ENCODE data around the gene CD37. TPM values are rescaled to one million over a fixed set of nuclear protein-coding genes. Genes with fewer than 3 reads are reported as not detected.
A peak's percentile ranks its signal among the peaks of the same experiment; 100 is the strongest.

The CD37 gene
- total and polyA plus RNA-seq, 7 experiments from 2014 or later = 192 to 416 (median 330) TPM

GRCh38 chr19:49361438-49362047 is 26.3 kb downstream of the CD37 start:
- H3K4me3 Mint-ChIP-seq = peak overlapping the region in 8 of 10 donors; percentile 8 to 75 (median 52)
- H3K27me3 ChIP-seq (ENCODE audit: control insufficient read depth in 2 of 2, insufficient read depth in 2 of 2, low read length in 2 of 2) = peaks cover 5 to 18% of the 10 kb centered on the region in 2 donors
- ChIA-PET CTCF (no interaction called here), POLR2A (no interaction called here)
- peaks cover 0 to 43% (median 14%) of the 10 kb centered on the region in 5 donors for H3K27me3 Mint-ChIP-seq
- no peaks in the 10 kb centered on the region for H3K36me3 Mint-ChIP-seq
- H3K4me3 ChIP-seq (ENCODE audit: low read length) = no peak overlapping the region
- DNase-seq (peak in 1 of 9 donors; percentile 27), ATAC-seq (no peak)
- H3K4me1 Mint-ChIP-seq = peaks cover 5 to 25% (median 16%) of the 10 kb centered on the region in 7 donors
- H3K4me1 ChIP-seq (ENCODE audit: control insufficient read depth in 2 of 2, insufficient read depth in 2 of 2, low read length in 2 of 2) = peaks cover 11 to 28% of the 10 kb centered on the region in 2 donors
- H3K27ac ChIP-seq (ENCODE audit: low read depth, low read length) = no peak overlapping the region
- H3K27ac Mint-ChIP-seq = peak overlapping the region in 4 of 9 donors; percentile 37 to 54 (median 40)
- H3K9me3 Mint-ChIP-seq = peaks cover 0 to 2% (median 0%) of the 10 kb centered on the region in 11 donors
- H3K36me3 ChIP-seq (ENCODE audit: control insufficient read depth in 2 of 3, insufficient read depth in 3 of 3, low read length in 3 of 3) = no peaks in the 10 kb centered on the region
- H3K9me3 ChIP-seq (ENCODE audit: control insufficient read depth in 2 of 3, low read length in 3 of 3) = no peaks in the 10 kb centered on the region
- intact Hi-C loops (cut with micrococcal nuclease) = loop anchor here (1.0 to 5.0 kb wide), 2 partner anchors 26 to 59 kb away; partner anchors contain the start of gene CD37 (in 2 of the 2)

GRCh38 chr19:49362048-49362928 is 27.1 kb downstream of the CD37 start, which contains the start of gene TEAD2:
Gene TEAD2, minus strand, starts transcription at chr19:49362416. Its CDS starts 2,341 bp downstream, at chr19:49360075.
- H3K4me1 Mint-ChIP-seq = peaks cover 5 to 21% (median 12%) of the 10 kb centered on the region in 7 donors
- peaks cover 0 to 38% (median 16%) of the 10 kb centered on the region in 5 donors for H3K27me3 Mint-ChIP-seq
- Histone ChIP-seq H3K36me3 (ENCODE audit: control insufficient read depth in 2 of 3, insufficient read depth in 3 of 3, low read length in 3 of 3) (no peaks in the 10 kb centered on the region), H3K4me3 (ENCODE audit: low read length) (peak within 1 kb of the TSS; percentile 47), H3K27me3 (ENCODE audit: control insufficient read depth in 2 of 2, insufficient read depth in 2 of 2, low read length in 2 of 2) (peaks cover 5 to 18% of the 10 kb centered on the region in 2 donors), H3K27ac (ENCODE audit: low read depth, low read length) (no peak within 1 kb of the TSS), H3K4me1 (ENCODE audit: control insufficient read depth in 2 of 2, insufficient read depth in 2 of 2, low read length in 2 of 2) (peaks cover 11 to 28% of the 10 kb centered on the region in 2 donors), H3K9me3 (ENCODE audit: control insufficient read depth in 2 of 3, low read length in 3 of 3) (no peaks in the 10 kb centered on the region)
- ChIA-PET POLR2A (interaction anchor here (0.6 kb wide), 2 partner anchors 201 to 271 kb away, joined by 4 to 6 read pairs; no protein-coding TSS in a partner anchor), CTCF (no interaction called here)
- peak within 1 kb of the TSS in 4 of 9 donors; percentile 37 to 54 (median 40) for H3K27ac Mint-ChIP-seq
- no peaks in the 10 kb centered on the region for H3K36me3 Mint-ChIP-seq
- ATAC-seq (no peak), DNase-seq (peak in 6 of 9 donors; percentile 11 to 35 (median 26))
- H3K9me3 Mint-ChIP-seq = peaks cover 0 to 2% (median 0%) of the 10 kb centered on the region in 11 donors
- H3K4me3 Mint-ChIP-seq = peak within 1 kb of the TSS in 8 of 10 donors; percentile 8 to 75 (median 52)
- intact Hi-C loops (cut with micrococcal nuclease) = loop anchor here (1.0 to 5.0 kb wide), 2 partner anchors 27 to 60 kb away; partner anchors contain the start of gene CD37 (in 2 of the 2)

GRCh38 chr19:49362929-49363267 is 27.7 kb downstream of the CD37 start:
- Histone ChIP-seq H3K27me3 (ENCODE audit: control insufficient read depth in 2 of 2, insufficient read depth in 2 of 2, low read length in 2 of 2) (peaks cover 5 to 18% of the 10 kb centered on the region in 2 donors), H3K9me3 (ENCODE audit: control insufficient read depth in 2 of 3, low read length in 3 of 3) (no peaks in the 10 kb centered on the region), H3K27ac (ENCODE audit: low read depth, low read length) (no peak overlapping the region), H3K36me3 (ENCODE audit: control insufficient read depth in 2 of 3, insufficient read depth in 3 of 3, low read length in 3 of 3) (no peaks in the 10 kb centered on the region), H3K4me3 (ENCODE audit: low read length) (peak overlapping the region; percentile 47), H3K4me1 (ENCODE audit: control insufficient read depth in 2 of 2, insufficient read depth in 2 of 2, low read length in 2 of 2) (peaks cover 11 to 28% of the 10 kb centered on the region in 2 donors)
- peaks cover 0 to 2% (median 0%) of the 10 kb centered on the region in 11 donors for H3K9me3 Mint-ChIP-seq
- H3K36me3 Mint-ChIP-seq = no peaks in the 10 kb centered on the region
- intact Hi-C loops (cut with micrococcal nuclease) = loop anchor here (1.0 to 5.0 kb wide), 4 partner anchors 28 to 80 kb away; partner anchors contain the start of gene CD37 (in 2 of the 2)
- peaks cover 0 to 36% (median 16%) of the 10 kb centered on the region in 5 donors for H3K27me3 Mint-ChIP-seq
- CTCF ChIA-PET = no interaction called here
- POLR2A ChIA-PET = interaction anchor here (0.6 kb wide), 2 partner anchors 200 to 271 kb away, joined by 4 to 6 read pairs; no protein-coding TSS in a partner anchor
- no peak for ATAC-seq
- H3K4me1 Mint-ChIP-seq = peaks cover 5 to 21% (median 12%) of the 10 kb centered on the region in 7 donors
- no peak overlapping the region for H3K27ac Mint-ChIP-seq
- DNase-seq = peak in 6 of 9 donors; percentile 18 to 36 (median 30)
- no peak overlapping the region for H3K4me3 Mint-ChIP-seq

- ChIA-PET CTCF (interaction anchor here (0.6 kb wide), 1 partner anchor 89 kb away, joined by 3 read pairs; no protein-coding TSS in a partner anchor), POLR2A (interaction anchor here (0.6 kb wide), 2 partner anchors 200 to 270 kb away, joined by 4 to 6 read pairs; no protein-coding TSS in a partner anchor)
- Mint-ChIP-seq H3K4me3 (peak within 1 kb of the TSS in 1 of 10 donors; percentile 45), H3K36me3 (no peaks in the 10 kb centered on the region), H3K27ac (peak within 1 kb of the TSS in 1 of 9 donors; percentile 70), H3K4me1 (peaks cover 5 to 21% (median 12%) of the 10 kb centered on the region in 7 donors), H3K9me3 (peaks cover 0 to 2% (median 0%) of the 10 kb centered on the region in 11 donors), H3K27me3 (peaks cover 0 to 36% (median 16%) of the 10 kb centered on the region in 5 donors)
- DNase-seq (peak; percentile 33 to 84 (median 62)), ATAC-seq (peak; percentile 93)
- intact Hi-C loops (cut with micrococcal nuclease) = loop anchor here (1.0 to 5.0 kb wide), 3 partner anchors 32 to 80 kb away; no protein-coding TSS in a partner anchor
- H3K4me3 ChIP-seq (ENCODE audit: low read length) = peak within 1 kb of the TSS; percentile 47
- H3K27me3 ChIP-seq (ENCODE audit: control insufficient read depth in 2 of 2, insufficient read depth in 2 of 2, low read length in 2 of 2) = peaks cover 5 to 18% of the 10 kb centered on the region in 2 donors
- H3K36me3 ChIP-seq (ENCODE audit: control insufficient read depth in 2 of 3, insufficient read depth in 3 of 3, low read length in 3 of 3) = no peaks in the 10 kb centered on the region
- H3K27ac ChIP-seq (ENCODE audit: low read depth, low read length) = no peak within 1 kb of the TSS
- peaks cover 11 to 28% of the 10 kb centered on the region in 2 donors for H3K4me1 ChIP-seq (ENCODE audit: control insufficient read depth in 2 of 2, insufficient read depth in 2 of 2, low read length in 2 of 2)
- H3K9me3 ChIP-seq (ENCODE audit: control insufficient read depth in 2 of 3, low read length in 3 of 3) = no peaks in the 10 kb centered on the region
Observed at GRCh38 chr19:49363268-49364082, 28.3 kb downstream of the CD37 start, which contains the start of gene DKKL1. Gene DKKL1, plus strand, starts transcription at chr19:49363877. Its CDS starts 122 bp downstream, at chr19:49363999.

- peaks cover 0 to 5% (median 5%) of the 10 kb centered on the region in 3 experiments for H3K9me3 ChIP-seq (ENCODE audit: control insufficient read depth in 2 of 3, low read length in 3 of 3)
- peaks cover 5 to 21% (median 12%) of the 10 kb centered on the region in 7 donors for H3K4me1 Mint-ChIP-seq
- H3K4me3 ChIP-seq (ENCODE audit: low read length) = peak overlapping the region; percentile 47
- ATAC-seq (no peak), DNase-seq (no peak)
- ChIA-PET POLR2A (no interaction called here), CTCF (interaction anchor here (0.6 kb wide), 2 partner anchors 88 to 885 kb away, joined by 3 read pairs; no protein-coding TSS in a partner anchor)
- peaks cover 0 to 33% (median 16%) of the 10 kb centered on the region in 5 donors for H3K27me3 Mint-ChIP-seq
- H3K27ac ChIP-seq (ENCODE audit: low read depth, low read length) = no peak overlapping the region
- H3K4me1 ChIP-seq (ENCODE audit: control insufficient read depth in 2 of 2, insufficient read depth in 2 of 2, low read length in 2 of 2) = peaks cover 11 to 28% of the 10 kb centered on the region in 2 donors
- peaks cover 0 to 6% (median 4%) of the 10 kb centered on the region in 11 donors for H3K9me3 Mint-ChIP-seq
- intact Hi-C loops (cut with micrococcal nuclease) = loop anchor here in 1 of 2 donors (5.0 kb wide), 1 partner anchor 62 kb away; no protein-coding TSS in a partner anchor
- H3K27ac Mint-ChIP-seq = peak overlapping the region in 1 of 9 donors; percentile 70
- peaks cover 5 to 18% of the 10 kb centered on the region in 2 donors for H3K27me3 ChIP-seq (ENCODE audit: control insufficient read depth in 2 of 2, insufficient read depth in 2 of 2, low read length in 2 of 2)
- no peak overlapping the region for H3K4me3 Mint-ChIP-seq
- H3K36me3 ChIP-seq (ENCODE audit: control insufficient read depth in 2 of 3, insufficient read depth in 3 of 3, low read length in 3 of 3) = no peaks in the 10 kb centered on the region
- H3K36me3 Mint-ChIP-seq = peaks cover 0 to 4% (median 0%) of the 10 kb centered on the region in 5 donors
Observed at GRCh38 chr19:49364083-49364737, 29.0 kb downstream of the CD37 start.
